GM18861 (cell line): ENCODE results near the gene TNFRSF17.

Experiments used
- ATAC-seq: cut with Tn5 transposase; IDR thresholded peaks from one replicate; pipeline ENCODE4 v1.9.1; 2021; ENCODE audit not compliant: unreplicated experiment

TNFRSF17 gene

GRCh38 chr16:12000032-12000431 is 35.0 kb downstream of the TNFRSF17 start:
- no peak for ATAC-seq

- no peak for ATAC-seq
These were observed 37.5 kb downstream of the TNFRSF17 start for GRCh38 chr16:12002447-12003006.

- ATAC-seq: no peak
These were observed 41.6 kb downstream of the TNFRSF17 start for GRCh38 chr16:12006637-12007036.

- ATAC-seq: no peak
These were observed 44.5 kb downstream of the TNFRSF17 start for GRCh38 chr16:12009462-12009861.

- no peak for ATAC-seq
These were observed 44.9 kb downstream of the TNFRSF17 start for GRCh38 chr16:12009922-12010321.

GRCh38 chr16:12010388-12011251 is 45.6 kb downstream of the TNFRSF17 start:
- ATAC-seq: no peak

GRCh38 chr16:12011565-12011964 is 46.6 kb downstream of the TNFRSF17 start:
- ATAC-seq: no peak

GRCh38 chr16:12016291-12016947 is 51.4 kb downstream of the TNFRSF17 start:
- no peak for ATAC-seq

- no peak for ATAC-seq
These were observed 52.5 kb downstream of the TNFRSF17 start for GRCh38 chr16:12017558-12017957.
